Choroid plexus epithelial cell (primary cell): Measurements from ENCODE around the gene GALK2.

ENCODE experiments used
- DNase-seq: peaks from one replicate; pipeline ENCODE4 v3.0.0-alpha.2; 2010; ENCODE audit warnings: low read depth
- H3K4me3 ChIP-seq: 2 replicates; pipeline ENCODE4 v1.5.1; 2011; ENCODE audit warnings: low read depth, mild to moderate bottlenecking, control low read depth, low read length, moderate library complexity
- CTCF ChIP-seq: conservative IDR thresholded peaks from 2 replicates; pipeline ENCODE4 v1.5.1; 2011; ENCODE audit warnings: low read depth, mild to moderate bottlenecking, control low read depth, inconsistent platforms, low read length, moderate library complexity

GALK2 gene

GRCh38 chr15:49361370-49361769 lies 191.3 kb downstream of the GALK2 start:
- H3K4me3 ChIP-seq = no peak overlapping the region
- no peak for TF ChIP-seq CTCF
- DNase-seq = no peak

GRCh38 chr15:49366496-49366895 lies 196.4 kb downstream of the GALK2 start:
- no peak for DNase-seq
- no peak for TF ChIP-seq CTCF
- no peak overlapping the region for H3K4me3 ChIP-seq

GRCh38 chr15:49370782-49371181 lies 200.7 kb downstream of the GALK2 start:
- peak; percentile 58 for TF ChIP-seq CTCF
- no peak overlapping the region for H3K4me3 ChIP-seq
- peak; percentile 77 for DNase-seq

- no peak for DNase-seq
- no peak for TF ChIP-seq CTCF
- H3K4me3 ChIP-seq = no peak overlapping the region
Observed at GRCh38 chr15:49372366-49372765, 202.3 kb downstream of the GALK2 start.

- no peak for DNase-seq
- no peak overlapping the region for H3K4me3 ChIP-seq
Observed at GRCh38 chr15:49379996-49380395, 209.9 kb downstream of the GALK2 start.

GRCh38 chr15:49380912-49381311 lies 210.9 kb downstream of the GALK2 start:
- DNase-seq = no peak
- TF ChIP-seq CTCF = no peak
- H3K4me3 ChIP-seq = no peak overlapping the region

More at GRCh38 chr15:49379996-49380395, 209.9 kb downstream of the GALK2 start:
- no peak for TF ChIP-seq CTCF
